SK-N-SH treated with all-trans-retinoic acid at 6 μM for 48 hours (cell line): ENCODE results near the gene CELA1.

ENCODE experiments used
- ATAC-seq: fragments of 200-7000 bp; cut with Tn5 transposase; 3 replicates; pipeline ENCODE4 v1.9.1; 2020; ENCODE audit warnings: mild to moderate bottlenecking, moderate library complexity
- ARNTL ChIP-seq: fragments of 450-650 bp; formaldehyde crosslinking; IDR thresholded peaks from 2 replicates; pipeline ENCODE4 v1.5.0; 2020; ENCODE audit warnings: low read depth, mild to moderate bottlenecking, moderate library complexity, borderline replicate concordance
- CREB5 ChIP-seq: fragments of 250-450 bp; sonication (Bioruptor Pico); IDR thresholded peaks from 2 replicates; pipeline ENCODE4 v1.5.1; 2020; ENCODE audit warnings: low read depth, mild to moderate bottlenecking, moderate library complexity
- CSDC2 ChIP-seq: fragments of 250-450 bp; sonication (Bioruptor Pico); IDR thresholded peaks from 2 replicates; pipeline ENCODE4 v1.5.0; 2020; ENCODE audit warnings: mild to moderate bottlenecking, moderate library complexity
- CSRNP3 ChIP-seq: fragments of 250-450 bp; sonication (Bioruptor Pico); IDR thresholded peaks from 2 replicates; pipeline ENCODE4 v1.5.1; 2021; ENCODE audit warnings: mild to moderate bottlenecking, moderate library complexity
- ESRRG ChIP-seq: fragments of 250-450 bp; sonication (Bioruptor Pico); IDR thresholded peaks from 2 replicates; pipeline ENCODE4 v1.6.1; 2021; ENCODE audit warnings: mild to moderate bottlenecking
- GLIS3 ChIP-seq: fragments of 250-450 bp; sonication (Bioruptor Pico); IDR thresholded peaks from 2 replicates; pipeline ENCODE4 v1.5.0; 2020; ENCODE audit warnings: mild to moderate bottlenecking, moderate library complexity
- ISL1 ChIP-seq: fragments of 250-450 bp; sonication (Bioruptor Pico); IDR thresholded peaks from 2 replicates; pipeline ENCODE4 v2.1.2; 2022; ENCODE audit warnings: mild to moderate bottlenecking, moderate library complexity
- OSR1 ChIP-seq: fragments of 250-450 bp; sonication (Bioruptor Pico); IDR thresholded peaks from 2 replicates; pipeline ENCODE4 v1.8.0; 2022; ENCODE audit warnings: moderate library complexity, mild to moderate bottlenecking, inconsistent platforms
- POU6F1 ChIP-seq: fragments of 250-450 bp; sonication (Bioruptor Pico); IDR thresholded peaks from 2 replicates; pipeline ENCODE4 v1.8.0; 2021; ENCODE audit warnings: low read depth, mild to moderate bottlenecking, moderate library complexity, borderline replicate concordance
- PPARA ChIP-seq: fragments of 250-450 bp; sonication (Bioruptor Pico); IDR thresholded peaks from 2 replicates; pipeline ENCODE4 v1.5.0; 2020; ENCODE audit warnings: mild to moderate bottlenecking, borderline replicate concordance
- RARB ChIP-seq: fragments of 250-450 bp; sonication (Bioruptor Pico); IDR thresholded peaks from 2 replicates; pipeline ENCODE4 v1.8.0; 2021; ENCODE audit warnings: mild to moderate bottlenecking, moderate library complexity
- SNAI2 ChIP-seq: fragments of 250-450 bp; sonication (Bioruptor Pico); IDR thresholded peaks from 2 replicates; pipeline ENCODE4 v1.5.0; 2020; ENCODE audit warnings: mild to moderate bottlenecking, moderate library complexity
- TCF4 ChIP-seq: fragments of 250-450 bp; sonication (Bioruptor Pico); IDR thresholded peaks from 2 replicates; pipeline ENCODE4 v1.8.0; 2021; ENCODE audit warnings: mild to moderate bottlenecking, moderate library complexity, borderline replicate concordance
- TOX ChIP-seq: fragments of 250-450 bp; sonication (Bioruptor Pico); IDR thresholded peaks from 2 replicates; pipeline ENCODE4 v1.8.0; 2021; ENCODE audit warnings: mild to moderate bottlenecking, moderate library complexity, borderline replicate concordance
- TSHZ2 ChIP-seq: fragments of 250-450 bp; sonication (Bioruptor Pico); IDR thresholded peaks from 2 replicates; pipeline ENCODE4 v1.5.0; 2020; ENCODE audit warnings: mild to moderate bottlenecking, moderate library complexity
- ZC3H10 ChIP-seq: fragments of 250-450 bp; sonication (Bioruptor Pico); IDR thresholded peaks from 2 replicates; pipeline ENCODE4 v1.5.1; 2021; ENCODE audit warnings: mild to moderate bottlenecking, moderate library complexity
- ZFP3 ChIP-seq: fragments of 250-450 bp; sonication (Bioruptor Pico); IDR thresholded peaks from 2 replicates; pipeline ENCODE4 v1.5.0; 2020; ENCODE audit warnings: mild to moderate bottlenecking, moderate library complexity
- ZNF565 ChIP-seq: fragments of 450-650 bp; formaldehyde crosslinking; conservative IDR thresholded peaks from 2 replicates; pipeline ENCODE4 v1.5.0; 2020; ENCODE audit warnings: low read depth, mild to moderate bottlenecking, moderate library complexity
- ZNF70 ChIP-seq: fragments of 450-650 bp; formaldehyde crosslinking; IDR thresholded peaks from 2 replicates; pipeline ENCODE4 v1.5.0; 2020; ENCODE audit warnings: mild to moderate bottlenecking, moderate library complexity

The CELA1 gene

GRCh38 chr12:51323966-51324895 lies 22.2 kb downstream of the CELA1 start, which contains the start of gene BIN2:
Gene BIN2, minus strand, starts transcription at chr12:51324174. Its CDS starts 72 bp downstream, at chr12:51324102.
- ATAC-seq = no peak
- TF ChIP-seq OSR1 (CRISPR knock-in tag) (no peak), TOX (CRISPR knock-in tag) (no peak), CSDC2 (CRISPR knock-in tag) (no peak), ARNTL (no peak), CSRNP3 (no peak), SNAI2 (no peak), PPARA (CRISPR knock-in tag) (no peak), ISL1 (no peak), ZFP3 (CRISPR knock-in tag) (no peak), GLIS3 (CRISPR knock-in tag) (no peak)

- ATAC-seq = no peak
- TF ChIP-seq CSDC2 (CRISPR knock-in tag) (no peak), TSHZ2 (no peak), TCF4 (CRISPR knock-in tag) (no peak), ZNF70 (CRISPR knock-in tag) (no peak), ISL1 (no peak), POU6F1 (CRISPR knock-in tag) (no peak), ZC3H10 (CRISPR knock-in tag) (no peak), ESRRG (no peak), CREB5 (CRISPR knock-in tag) (no peak), ZNF565 (no peak)
These were observed 23.0 kb downstream of the CELA1 start for GRCh38 chr12:51323317-51323960.

GRCh38 chr12:51322452-51322851 lies 24.0 kb downstream of the CELA1 start:
- ATAC-seq = no peak
- TF ChIP-seq RARB (CRISPR knock-in tag) (no peak), SNAI2 (no peak), TOX (CRISPR knock-in tag) (no peak), ARNTL (no peak), POU6F1 (CRISPR knock-in tag) (no peak), ZFP3 (CRISPR knock-in tag) (no peak), CSRNP3 (no peak), OSR1 (CRISPR knock-in tag) (no peak), TCF4 (CRISPR knock-in tag) (no peak), ZNF70 (CRISPR knock-in tag) (no peak), ESRRG (no peak), PPARA (CRISPR knock-in tag) (no peak), TSHZ2 (no peak), CREB5 (CRISPR knock-in tag) (no peak), ISL1 (no peak)
